Measurements from ENCODE around the gene PIGS.
"Not testable (repeated sequence)": the region's sequence is repeated elsewhere in the genome, so short reads cannot be mapped to it uniquely, and the experiment has no call there.

The PIGS gene

GRCh38 chr17:28578246-28579195 lies 7.2 kb upstream of the PIGS start:
- no peak for DNase-seq (ENCODE audit: low read depth in 2 of 2)

- no peak for DNase-seq (ENCODE audit: low read depth in 2 of 2)
These were observed 6.1 kb upstream of the PIGS start for GRCh38 chr17:28577466-28577824.

GRCh38 chr17:28576758-28577465 lies 5.6 kb upstream of the PIGS start, which contains the start of gene ALDOC:
Gene ALDOC (minus strand): TSS chr17:28576895. CDS start chr17:28575532, 1,363 bp downstream.
- DNase-seq (ENCODE audit: low read depth in 2 of 2) = peak; percentile 94 to 96

- DNase-seq (ENCODE audit: low read depth in 2 of 2) = not testable (repeated sequence)
These were observed 4.7 kb upstream of the PIGS start for GRCh38 chr17:28576016-28576415.

GRCh38 chr17:28575126-28575795 lies 3.9 kb upstream of the PIGS start:
- DNase-seq (ENCODE audit: low read depth in 2 of 2) = no peak

GRCh38 chr17:28574526-28574925 lies 3.2 kb upstream of the PIGS start:
- no peak for DNase-seq (ENCODE audit: low read depth in 2 of 2)

- DNase-seq (ENCODE audit: low read depth in 2 of 2) = no peak
These were observed 2.7 kb upstream of the PIGS start for GRCh38 chr17:28573966-28574480.

GRCh38 chr17:28573521-28573920 lies 2.2 kb upstream of the PIGS start:
- no peak for DNase-seq (ENCODE audit: low read depth in 2 of 2)

- no peak for DNase-seq (ENCODE audit: low read depth in 2 of 2)
These were observed 1.7 kb upstream of the PIGS start for GRCh38 chr17:28573040-28573380.

GRCh38 chr17:28572259-28573039 lies 1.1 kb upstream of the PIGS start:
- DNase-seq (ENCODE audit: low read depth in 2 of 2) = no peak

- no peak for DNase-seq (ENCODE audit: low read depth in 2 of 2)
These were observed 486 bp downstream of the PIGS start for GRCh38 chr17:28570716-28571360.

GRCh38 chr17:28569446-28569845 lies 1.9 kb downstream of the PIGS start:
- DNase-seq (ENCODE audit: low read depth in 2 of 2) = no peak

- no peak for DNase-seq (ENCODE audit: low read depth in 2 of 2)
These were observed 3.7 kb downstream of the PIGS start for GRCh38 chr17:28567604-28568003.

GRCh38 chr17:28563475-28563874 lies 7.8 kb downstream of the PIGS start:
- DNase-seq (ENCODE audit: low read depth in 2 of 2) = no peak

- DNase-seq (ENCODE audit: low read depth in 2 of 2) = no peak
These were observed 16.3 kb downstream of the PIGS start for GRCh38 chr17:28555022-28555421.

GRCh38 chr17:28554565-28554964 lies 16.8 kb downstream of the PIGS start:
- no peak for DNase-seq (ENCODE audit: low read depth in 2 of 2)

GRCh38 chr17:28553000-28553505 lies 18.3 kb downstream of the PIGS start:
- DNase-seq (ENCODE audit: low read depth in 2 of 2) = no peak

- peak; percentile 49 to 55 for DNase-seq (ENCODE audit: low read depth in 2 of 2)
These were observed 18.9 kb downstream of the PIGS start, which contains the start of gene UNC119 for GRCh38 chr17:28552176-28552999. Gene UNC119 (minus strand): TSS chr17:28552624. CDS start chr17:28552557, 67 bp downstream.

- no peak for DNase-seq (ENCODE audit: low read depth in 2 of 2)
These were observed 19.7 kb downstream of the PIGS start for GRCh38 chr17:28551421-28552175.
